ENCODE results near the gene FRMD3. TPM values are rescaled to one million over a fixed set of nuclear protein-coding genes. Genes with fewer than 3 reads are reported as not detected.

The FRMD3 gene
- total RNA-seq, 1 experiment from 2014 or later, result 1.4 TPM

DNA sequence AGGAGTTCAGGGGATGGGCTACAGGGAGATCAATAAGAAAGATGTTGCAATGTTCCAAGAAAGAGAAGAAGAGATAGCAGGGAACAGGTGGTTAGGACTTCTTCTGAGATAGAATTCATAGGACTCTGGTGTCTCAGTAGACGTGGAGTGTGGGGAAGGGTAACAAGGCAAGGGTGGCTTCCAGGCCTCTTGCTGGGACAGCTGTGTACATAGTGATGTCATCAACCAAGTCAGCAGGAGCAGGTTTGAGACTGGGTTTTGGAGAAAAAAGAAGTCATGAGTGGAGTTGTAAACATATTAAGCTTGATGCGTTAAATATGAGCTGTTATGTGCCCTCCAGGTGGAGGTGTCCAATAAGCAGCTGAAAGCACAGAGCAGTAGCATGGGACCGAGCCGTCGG is 263.4 kb downstream of the FRMD3 start (continued):
- TF ChIP-seq, protein P1, sequence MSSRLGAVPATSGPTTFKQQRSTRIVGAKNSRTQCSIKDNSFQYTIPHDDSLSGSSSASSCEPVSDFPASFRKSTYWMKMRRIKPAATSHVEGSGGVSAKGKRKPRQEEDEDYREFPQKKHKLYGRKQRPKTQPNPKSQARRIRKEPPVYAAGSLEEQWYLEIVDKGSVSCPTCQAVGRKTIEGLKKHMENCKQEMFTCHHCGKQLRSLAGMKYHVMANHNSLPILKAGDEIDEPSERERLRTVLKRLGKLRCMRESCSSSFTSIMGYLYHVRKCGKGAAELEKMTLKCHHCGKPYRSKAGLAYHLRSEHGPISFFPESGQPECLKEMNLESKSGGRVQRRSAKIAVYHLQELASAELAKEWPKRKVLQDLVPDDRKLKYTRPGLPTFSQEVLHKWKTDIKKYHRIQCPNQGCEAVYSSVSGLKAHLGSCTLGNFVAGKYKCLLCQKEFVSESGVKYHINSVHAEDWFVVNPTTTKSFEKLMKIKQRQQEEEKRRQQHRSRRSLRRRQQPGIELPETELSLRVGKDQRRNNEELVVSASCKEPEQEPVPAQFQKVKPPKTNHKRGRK (CRISPR knock-in tag; IDR thresholded peaks at IDR 0.05; ENCODE audit: borderline replicate concordance), result no peak
- TF ChIP-seq SP1 (CRISPR knock-in tag; conservative IDR thresholded peaks at IDR 0.05) (no peak), NR1H2 (CRISPR knock-in tag; IDR thresholded peaks at IDR 0.05) (no peak), RELA (CRISPR knock-in tag; IDR thresholded peaks at IDR 0.05; ENCODE audit: borderline replicate concordance) (no peak), ZNF232 (CRISPR knock-in tag; IDR thresholded peaks at IDR 0.05) (no peak), FOXP1 (CRISPR knock-in tag; IDR thresholded peaks at IDR 0.05; ENCODE audit: borderline replicate concordance) (no peak), TP53 (CRISPR knock-in tag; IDR thresholded peaks at IDR 0.05) (no peak), PRRX2 (CRISPR knock-in tag; IDR thresholded peaks at IDR 0.05) (no peak), ELF4 (CRISPR knock-in tag; IDR thresholded peaks at IDR 0.05; ENCODE audit: low read depth) (no peak)
- TF ChIP-seq, protein P2, sequence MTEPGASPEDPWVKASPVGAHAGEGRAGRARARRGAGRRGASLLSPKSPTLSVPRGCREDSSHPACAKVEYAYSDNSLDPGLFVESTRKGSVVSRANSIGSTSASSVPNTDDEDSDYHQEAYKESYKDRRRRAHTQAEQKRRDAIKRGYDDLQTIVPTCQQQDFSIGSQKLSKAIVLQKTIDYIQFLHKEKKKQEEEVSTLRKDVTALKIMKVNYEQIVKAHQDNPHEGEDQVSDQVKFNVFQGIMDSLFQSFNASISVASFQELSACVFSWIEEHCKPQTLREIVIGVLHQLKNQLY (CRISPR knock-in tag; IDR thresholded peaks at IDR 0.05), result no peak

DNA sequence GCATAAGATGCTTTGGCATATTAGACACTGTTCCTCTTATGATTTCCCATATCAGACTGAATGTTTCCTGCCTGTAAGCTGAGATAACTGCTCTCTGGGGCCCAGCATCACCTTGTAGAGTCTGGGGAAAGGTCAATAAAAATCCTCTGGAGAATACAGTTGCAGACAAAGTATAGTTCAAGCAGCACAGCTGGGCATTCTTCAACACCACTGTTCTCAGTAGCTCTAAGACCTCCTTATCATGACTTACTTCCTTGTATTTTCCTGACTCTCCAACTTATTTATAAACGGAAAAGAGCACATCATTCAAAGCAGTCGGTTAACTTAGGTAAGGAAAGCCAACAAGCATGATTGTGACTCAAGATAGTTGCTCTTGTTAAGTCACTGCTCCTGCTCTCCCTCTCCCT is 266.5 kb downstream of the FRMD3 start:
- ChIA-PET POLR2A (interaction anchor here (0.6 kb wide), 1 partner anchor 10 kb away, joined by 3 read pairs; no protein-coding TSS in a partner anchor), CTCF (no interaction called here)
- H3K36me3 Mint-ChIP-seq, result peaks cover 10% of the 10 kb centered on the region
- no peaks in the 10 kb centered on the region for H3K27me3 Mint-ChIP-seq (ENCODE audit: low read depth)
- ATAC-seq (no peak), DNase-seq (ENCODE audit: low spot score) (no peak)
- H3K4me1 Mint-ChIP-seq, result peaks cover 13% of the 10 kb centered on the region
- H3K4me3 Mint-ChIP-seq, result no peak overlapping the region
- H3K9me3 Mint-ChIP-seq, result peaks cover 4% of the 10 kb centered on the region
- H3K27ac Mint-ChIP-seq, result no peak overlapping the region
- TF ChIP-seq, protein P3, sequence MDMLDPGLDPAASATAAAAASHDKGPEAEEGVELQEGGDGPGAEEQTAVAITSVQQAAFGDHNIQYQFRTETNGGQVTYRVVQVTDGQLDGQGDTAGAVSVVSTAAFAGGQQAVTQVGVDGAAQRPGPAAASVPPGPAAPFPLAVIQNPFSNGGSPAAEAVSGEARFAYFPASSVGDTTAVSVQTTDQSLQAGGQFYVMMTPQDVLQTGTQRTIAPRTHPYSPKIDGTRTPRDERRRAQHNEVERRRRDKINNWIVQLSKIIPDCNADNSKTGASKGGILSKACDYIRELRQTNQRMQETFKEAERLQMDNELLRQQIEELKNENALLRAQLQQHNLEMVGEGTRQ (CRISPR knock-in tag; IDR thresholded peaks at IDR 0.05), result no peak
- TF ChIP-seq ZNF396 (CRISPR knock-in tag; IDR thresholded peaks at IDR 0.05; ENCODE audit: borderline replicate concordance), result no peak
- TF ChIP-seq JAZF1 (CRISPR knock-in tag; IDR thresholded peaks at IDR 0.05), result no peak
- no peak for TF ChIP-seq CBFB (CRISPR knock-in tag; IDR thresholded peaks at IDR 0.05; ENCODE audit: low read depth)
- no peak for TF ChIP-seq ZNF138 (CRISPR knock-in tag; conservative IDR thresholded peaks at IDR 0.05)
- TF ChIP-seq SMAD3 (CRISPR knock-in tag; IDR thresholded peaks at IDR 0.05; ENCODE audit: borderline replicate concordance), result no peak
- TF ChIP-seq, protein P4, sequence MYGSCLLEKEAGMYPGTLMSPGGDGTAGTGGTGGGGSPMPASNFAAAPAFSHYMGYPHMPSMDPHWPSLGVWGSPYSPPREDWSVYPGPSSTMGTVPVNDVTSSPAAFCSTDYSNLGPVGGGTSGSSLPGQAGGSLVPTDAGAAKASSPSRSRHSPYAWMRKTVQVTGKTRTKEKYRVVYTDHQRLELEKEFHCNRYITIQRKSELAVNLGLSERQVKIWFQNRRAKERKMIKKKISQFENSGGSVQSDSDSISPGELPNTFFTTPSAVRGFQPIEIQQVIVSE (CRISPR knock-in tag; IDR thresholded peaks at IDR 0.05; ENCODE audit: borderline replicate concordance), result no peak
- TF ChIP-seq, protein P5, sequence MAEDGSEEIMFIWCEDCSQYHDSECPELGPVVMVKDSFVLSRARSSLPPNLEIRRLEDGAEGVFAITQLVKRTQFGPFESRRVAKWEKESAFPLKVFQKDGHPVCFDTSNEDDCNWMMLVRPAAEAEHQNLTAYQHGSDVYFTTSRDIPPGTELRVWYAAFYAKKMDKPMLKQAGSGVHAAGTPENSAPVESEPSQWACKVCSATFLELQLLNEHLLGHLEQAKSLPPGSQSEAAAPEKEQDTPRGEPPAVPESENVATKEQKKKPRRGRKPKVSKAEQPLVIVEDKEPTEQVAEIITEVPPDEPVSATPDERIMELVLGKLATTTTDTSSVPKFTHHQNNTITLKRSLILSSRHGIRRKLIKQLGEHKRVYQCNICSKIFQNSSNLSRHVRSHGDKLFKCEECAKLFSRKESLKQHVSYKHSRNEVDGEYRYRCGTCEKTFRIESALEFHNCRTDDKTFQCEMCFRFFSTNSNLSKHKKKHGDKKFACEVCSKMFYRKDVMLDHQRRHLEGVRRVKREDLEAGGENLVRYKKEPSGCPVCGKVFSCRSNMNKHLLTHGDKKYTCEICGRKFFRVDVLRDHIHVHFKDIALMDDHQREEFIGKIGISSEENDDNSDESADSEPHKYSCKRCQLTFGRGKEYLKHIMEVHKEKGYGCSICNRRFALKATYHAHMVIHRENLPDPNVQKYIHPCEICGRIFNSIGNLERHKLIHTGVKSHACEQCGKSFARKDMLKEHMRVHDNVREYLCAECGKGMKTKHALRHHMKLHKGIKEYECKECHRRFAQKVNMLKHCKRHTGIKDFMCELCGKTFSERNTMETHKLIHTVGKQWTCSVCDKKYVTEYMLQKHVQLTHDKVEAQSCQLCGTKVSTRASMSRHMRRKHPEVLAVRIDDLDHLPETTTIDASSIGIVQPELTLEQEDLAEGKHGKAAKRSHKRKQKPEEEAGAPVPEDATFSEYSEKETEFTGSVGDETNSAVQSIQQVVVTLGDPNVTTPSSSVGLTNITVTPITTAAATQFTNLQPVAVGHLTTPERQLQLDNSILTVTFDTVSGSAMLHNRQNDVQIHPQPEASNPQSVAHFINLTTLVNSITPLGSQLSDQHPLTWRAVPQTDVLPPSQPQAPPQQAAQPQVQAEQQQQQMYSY (CRISPR knock-in tag; IDR thresholded peaks at IDR 0.05), result no peak
- TF ChIP-seq, protein P6, sequence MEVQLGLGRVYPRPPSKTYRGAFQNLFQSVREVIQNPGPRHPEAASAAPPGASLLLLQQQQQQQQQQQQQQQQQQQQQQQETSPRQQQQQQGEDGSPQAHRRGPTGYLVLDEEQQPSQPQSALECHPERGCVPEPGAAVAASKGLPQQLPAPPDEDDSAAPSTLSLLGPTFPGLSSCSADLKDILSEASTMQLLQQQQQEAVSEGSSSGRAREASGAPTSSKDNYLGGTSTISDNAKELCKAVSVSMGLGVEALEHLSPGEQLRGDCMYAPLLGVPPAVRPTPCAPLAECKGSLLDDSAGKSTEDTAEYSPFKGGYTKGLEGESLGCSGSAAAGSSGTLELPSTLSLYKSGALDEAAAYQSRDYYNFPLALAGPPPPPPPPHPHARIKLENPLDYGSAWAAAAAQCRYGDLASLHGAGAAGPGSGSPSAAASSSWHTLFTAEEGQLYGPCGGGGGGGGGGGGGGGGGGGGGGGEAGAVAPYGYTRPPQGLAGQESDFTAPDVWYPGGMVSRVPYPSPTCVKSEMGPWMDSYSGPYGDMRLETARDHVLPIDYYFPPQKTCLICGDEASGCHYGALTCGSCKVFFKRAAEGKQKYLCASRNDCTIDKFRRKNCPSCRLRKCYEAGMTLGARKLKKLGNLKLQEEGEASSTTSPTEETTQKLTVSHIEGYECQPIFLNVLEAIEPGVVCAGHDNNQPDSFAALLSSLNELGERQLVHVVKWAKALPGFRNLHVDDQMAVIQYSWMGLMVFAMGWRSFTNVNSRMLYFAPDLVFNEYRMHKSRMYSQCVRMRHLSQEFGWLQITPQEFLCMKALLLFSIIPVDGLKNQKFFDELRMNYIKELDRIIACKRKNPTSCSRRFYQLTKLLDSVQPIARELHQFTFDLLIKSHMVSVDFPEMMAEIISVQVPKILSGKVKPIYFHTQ (CRISPR knock-in tag; IDR thresholded peaks at IDR 0.05), result no peak
- no peak for TF ChIP-seq ZNF219 (CRISPR knock-in tag; IDR thresholded peaks at IDR 0.05; ENCODE audit: borderline replicate concordance)
- TF ChIP-seq ZNF232 (CRISPR knock-in tag; IDR thresholded peaks at IDR 0.05), result no peak
- TF ChIP-seq KAT7 (CRISPR knock-in tag; IDR thresholded peaks at IDR 0.05; ENCODE audit: borderline replicate concordance), result no peak
- no peak for TF ChIP-seq NFE2L1 (CRISPR knock-in tag; IDR thresholded peaks at IDR 0.05)
- TF ChIP-seq, protein P7, sequence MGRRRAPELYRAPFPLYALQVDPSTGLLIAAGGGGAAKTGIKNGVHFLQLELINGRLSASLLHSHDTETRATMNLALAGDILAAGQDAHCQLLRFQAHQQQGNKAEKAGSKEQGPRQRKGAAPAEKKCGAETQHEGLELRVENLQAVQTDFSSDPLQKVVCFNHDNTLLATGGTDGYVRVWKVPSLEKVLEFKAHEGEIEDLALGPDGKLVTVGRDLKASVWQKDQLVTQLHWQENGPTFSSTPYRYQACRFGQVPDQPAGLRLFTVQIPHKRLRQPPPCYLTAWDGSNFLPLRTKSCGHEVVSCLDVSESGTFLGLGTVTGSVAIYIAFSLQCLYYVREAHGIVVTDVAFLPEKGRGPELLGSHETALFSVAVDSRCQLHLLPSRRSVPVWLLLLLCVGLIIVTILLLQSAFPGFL (CRISPR knock-in tag; IDR thresholded peaks at IDR 0.05; ENCODE audit: borderline replicate concordance), result no peak
- TF ChIP-seq, protein P8, sequence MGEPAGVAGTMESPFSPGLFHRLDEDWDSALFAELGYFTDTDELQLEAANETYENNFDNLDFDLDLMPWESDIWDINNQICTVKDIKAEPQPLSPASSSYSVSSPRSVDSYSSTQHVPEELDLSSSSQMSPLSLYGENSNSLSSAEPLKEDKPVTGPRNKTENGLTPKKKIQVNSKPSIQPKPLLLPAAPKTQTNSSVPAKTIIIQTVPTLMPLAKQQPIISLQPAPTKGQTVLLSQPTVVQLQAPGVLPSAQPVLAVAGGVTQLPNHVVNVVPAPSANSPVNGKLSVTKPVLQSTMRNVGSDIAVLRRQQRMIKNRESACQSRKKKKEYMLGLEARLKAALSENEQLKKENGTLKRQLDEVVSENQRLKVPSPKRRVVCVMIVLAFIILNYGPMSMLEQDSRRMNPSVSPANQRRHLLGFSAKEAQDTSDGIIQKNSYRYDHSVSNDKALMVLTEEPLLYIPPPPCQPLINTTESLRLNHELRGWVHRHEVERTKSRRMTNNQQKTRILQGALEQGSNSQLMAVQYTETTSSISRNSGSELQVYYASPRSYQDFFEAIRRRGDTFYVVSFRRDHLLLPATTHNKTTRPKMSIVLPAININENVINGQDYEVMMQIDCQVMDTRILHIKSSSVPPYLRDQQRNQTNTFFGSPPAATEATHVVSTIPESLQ (CRISPR knock-in tag; IDR thresholded peaks at IDR 0.05), result no peak

Measured in WTC11 (cell line).